Inferior parietal cortex (tissue), 1 donor: ENCODE results near the gene TNPO3.

Source experiments
- DNase-seq: peaks from one replicate; pipeline ENCODE4 v3.0.0-alpha.2; 2016; ENCODE audit errors: extremely low spot score

The TNPO3 gene

DNA sequence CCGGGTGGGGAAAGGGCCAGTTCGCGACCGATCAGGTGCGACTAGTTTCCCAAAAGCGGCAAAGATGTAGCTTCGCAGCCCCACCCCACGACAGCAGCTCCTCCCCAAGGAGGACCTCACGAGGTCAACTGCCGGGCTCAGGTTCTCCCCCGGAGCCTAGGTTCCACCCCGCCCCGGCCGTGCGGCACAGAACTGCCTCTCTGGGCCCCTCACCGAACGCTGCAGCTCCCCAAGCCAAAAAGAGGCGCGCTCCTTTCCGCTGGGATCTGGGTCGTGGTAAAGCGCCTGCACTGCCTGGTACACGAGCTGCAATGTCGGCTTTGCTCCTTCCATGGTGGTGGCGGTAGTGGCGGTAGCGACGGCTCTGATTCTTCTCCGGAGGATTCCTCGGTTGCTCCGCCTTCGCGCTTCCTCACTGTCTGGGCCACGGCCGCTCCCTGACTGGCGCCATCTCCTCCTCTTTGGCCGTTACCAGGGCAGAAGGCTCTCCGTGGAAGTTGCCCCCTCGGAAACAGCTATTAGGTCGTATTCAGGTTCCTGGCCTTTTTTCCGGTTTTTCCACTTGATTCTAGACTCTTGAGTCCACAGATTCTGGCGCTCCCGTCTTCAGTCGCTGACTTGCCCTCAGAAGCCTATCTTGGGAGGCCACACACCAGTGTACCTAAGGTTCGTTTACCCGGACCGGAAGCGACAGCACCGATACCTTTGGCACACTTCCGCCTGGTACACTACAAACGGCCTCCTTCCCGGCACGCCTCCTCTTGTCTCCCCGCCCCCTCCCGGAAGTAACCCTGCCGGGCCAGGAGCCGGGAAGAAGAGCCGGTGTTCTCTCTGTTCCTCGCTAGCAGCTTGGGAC is at the start of gene TNPO3:
Gene TNPO3 (minus strand): TSS at position 674 of the 856 bp plus-strand sequence. CDS start 341 bp downstream, at position 333.
- peak; percentile 94 for DNase-seq

DNA sequence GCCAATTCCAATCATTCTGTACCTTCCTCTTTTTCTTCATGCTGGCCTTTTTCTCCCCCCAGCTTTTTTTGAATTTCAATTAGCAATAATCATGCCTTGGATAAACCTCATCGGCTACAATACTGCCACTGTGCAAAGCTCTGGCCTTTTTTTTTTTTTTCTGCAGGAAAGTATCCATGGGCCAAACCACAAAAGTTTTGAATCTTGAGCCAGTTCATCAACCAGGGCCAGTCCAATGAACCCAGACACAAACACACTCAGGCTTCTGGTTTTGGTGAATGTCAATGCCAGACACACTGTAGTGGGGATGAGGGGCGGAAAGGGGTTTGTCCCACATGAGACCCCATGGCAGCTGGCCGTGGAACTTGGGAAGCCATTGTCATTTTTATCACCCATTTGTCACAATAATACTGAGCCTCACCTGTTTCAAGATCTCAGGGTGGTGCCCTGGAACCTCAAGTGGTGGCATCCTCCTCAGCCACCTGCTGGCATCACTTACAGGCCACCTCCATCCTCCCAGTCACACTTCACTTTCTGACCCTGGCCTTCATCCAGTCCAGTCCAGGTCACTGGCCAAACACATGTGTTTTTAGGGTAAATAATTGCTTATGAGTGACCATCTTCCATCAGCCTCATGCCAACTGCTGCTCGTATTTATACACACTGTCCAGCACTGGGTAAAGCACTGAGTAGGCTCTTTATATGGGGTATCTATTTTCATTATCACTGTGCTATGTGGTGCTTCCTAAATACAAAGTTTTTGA is 48.8 kb upstream of the TNPO3 start:
- no peak for DNase-seq

DNA sequence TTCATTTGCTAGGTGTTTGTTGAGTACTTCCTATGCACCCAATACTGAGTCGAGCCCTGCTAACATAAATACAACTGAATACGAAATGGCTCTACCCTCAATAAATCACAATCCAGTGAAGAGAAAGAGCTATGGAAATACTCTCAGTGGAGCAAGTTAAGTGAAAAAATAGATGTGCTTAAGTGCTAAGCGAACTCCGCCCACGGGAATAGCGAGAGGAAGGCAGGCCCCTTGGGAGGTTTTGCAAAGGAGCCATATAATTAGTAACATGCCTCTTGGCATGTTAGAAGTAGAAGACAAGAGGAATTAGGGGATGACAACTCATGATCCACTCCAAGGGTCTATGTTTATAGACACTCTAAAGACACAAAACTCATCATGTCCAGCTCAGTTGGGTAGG is 46.8 kb upstream of the TNPO3 start:
- DNase-seq, result no peak

DNA sequence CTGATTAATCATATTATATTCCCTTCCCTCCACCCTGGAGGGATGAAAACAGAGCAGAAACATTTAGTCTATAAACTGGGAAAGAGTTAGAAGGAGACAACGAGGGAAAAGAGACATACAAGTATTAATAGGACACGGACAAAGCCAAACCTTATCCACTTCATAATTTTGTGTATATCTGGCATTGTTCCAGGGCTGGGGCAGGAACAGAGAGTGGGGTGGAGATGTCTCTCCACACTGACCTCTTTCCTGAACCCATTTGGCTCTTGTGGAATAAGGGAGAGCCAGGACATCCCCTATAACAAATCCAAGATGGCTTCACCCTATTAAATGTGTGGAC is 45.9 kb upstream of the TNPO3 start:
- no peak for DNase-seq

DNA sequence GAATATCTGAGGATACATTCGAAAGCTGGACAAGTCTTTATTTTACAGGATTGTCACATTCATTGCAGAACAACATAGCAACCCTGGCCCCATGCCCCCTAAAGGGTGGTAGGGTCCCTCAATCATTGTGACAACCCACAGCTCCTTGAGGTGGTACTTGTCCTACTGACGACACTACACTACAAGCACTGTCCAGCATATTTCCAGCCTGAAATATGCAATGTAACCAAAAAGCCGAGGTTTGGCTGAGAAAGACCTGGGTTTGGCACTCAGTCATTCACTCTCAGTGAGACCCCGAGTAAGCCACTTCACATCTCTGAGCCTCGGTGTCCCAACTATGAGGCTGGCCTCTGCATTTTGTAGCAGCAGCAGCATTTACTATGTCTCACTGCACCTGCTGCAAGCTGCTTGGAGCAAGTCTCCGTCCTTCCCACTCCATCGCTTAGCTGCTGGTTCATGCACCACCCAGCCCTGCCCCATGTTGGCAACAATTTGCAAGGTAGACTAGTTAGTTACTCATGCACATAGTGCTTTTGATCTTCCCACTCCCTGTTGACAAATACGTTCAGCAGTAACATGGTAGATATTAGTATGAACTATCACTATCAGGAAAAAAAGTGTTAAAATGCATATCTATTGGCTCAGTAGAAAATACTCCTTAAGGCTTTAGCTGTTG is 43.6 kb upstream of the TNPO3 start:
- DNase-seq, result no peak

DNA sequence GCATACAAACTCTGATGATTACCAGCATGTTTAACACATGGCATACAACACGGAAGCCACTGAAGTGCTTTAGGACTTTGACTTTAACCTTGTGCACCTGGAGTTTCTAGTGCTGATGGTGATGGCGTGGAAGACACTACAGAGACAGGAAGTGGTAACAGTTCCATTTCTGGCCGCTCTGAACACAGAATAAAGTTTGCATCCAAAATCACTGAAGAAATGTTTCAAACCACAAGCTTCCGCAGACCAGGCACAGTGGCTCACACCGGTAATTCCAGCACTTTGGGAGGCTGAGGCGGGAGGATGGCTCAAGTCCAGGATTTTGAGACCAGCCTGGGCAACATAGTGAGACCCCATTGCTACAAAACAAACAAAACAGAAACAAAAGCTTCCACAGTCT is 40.3 kb upstream of the TNPO3 start:
- no peak for DNase-seq

DNA sequence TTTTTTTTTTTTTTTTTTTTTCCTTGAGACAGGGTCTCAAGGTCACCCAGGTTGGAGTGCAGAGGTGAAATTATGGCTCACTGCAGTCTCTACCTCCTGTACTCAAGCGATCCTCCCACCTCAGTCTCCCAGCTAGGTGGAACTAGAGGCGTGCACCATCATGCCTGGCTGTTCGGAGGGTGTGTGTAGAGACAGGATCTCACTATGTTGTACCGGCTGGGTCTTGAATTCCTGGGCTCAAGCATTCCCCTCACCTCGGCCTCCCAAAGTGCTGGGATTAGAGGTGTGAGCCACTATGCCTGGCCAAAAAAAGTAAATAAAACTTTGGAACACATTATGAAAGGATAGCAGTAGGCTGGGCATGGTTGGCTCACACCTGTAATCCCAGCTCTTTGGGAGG is 39.6 kb upstream of the TNPO3 start:
- no peak for DNase-seq

DNA sequence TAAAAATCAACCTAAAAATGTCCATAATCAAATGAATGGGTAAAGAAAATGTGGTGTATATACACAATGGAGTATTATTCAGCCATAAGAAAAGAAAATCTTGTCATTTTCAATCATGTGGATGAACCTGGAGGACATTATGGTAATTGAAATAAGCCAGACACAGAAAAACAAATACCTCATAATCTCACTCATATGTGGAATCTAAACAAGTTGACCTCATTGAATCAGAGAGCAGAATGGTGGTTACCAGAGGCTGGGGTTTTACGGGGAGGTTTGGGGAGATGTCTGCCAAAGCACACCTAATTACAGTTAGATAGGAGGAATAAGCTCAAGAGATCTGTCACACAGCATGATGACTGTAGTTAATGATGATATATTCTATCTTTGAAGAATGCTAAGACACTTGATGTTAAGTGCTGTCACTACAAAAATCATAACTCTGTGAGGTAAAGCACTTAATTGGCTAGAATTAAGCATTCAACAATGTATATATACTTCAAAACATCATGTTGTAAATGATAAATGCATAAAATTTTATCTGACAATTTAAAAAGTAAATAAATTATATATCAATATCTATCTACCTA is 39.1 kb upstream of the TNPO3 start:
- DNase-seq, result no peak

DNA sequence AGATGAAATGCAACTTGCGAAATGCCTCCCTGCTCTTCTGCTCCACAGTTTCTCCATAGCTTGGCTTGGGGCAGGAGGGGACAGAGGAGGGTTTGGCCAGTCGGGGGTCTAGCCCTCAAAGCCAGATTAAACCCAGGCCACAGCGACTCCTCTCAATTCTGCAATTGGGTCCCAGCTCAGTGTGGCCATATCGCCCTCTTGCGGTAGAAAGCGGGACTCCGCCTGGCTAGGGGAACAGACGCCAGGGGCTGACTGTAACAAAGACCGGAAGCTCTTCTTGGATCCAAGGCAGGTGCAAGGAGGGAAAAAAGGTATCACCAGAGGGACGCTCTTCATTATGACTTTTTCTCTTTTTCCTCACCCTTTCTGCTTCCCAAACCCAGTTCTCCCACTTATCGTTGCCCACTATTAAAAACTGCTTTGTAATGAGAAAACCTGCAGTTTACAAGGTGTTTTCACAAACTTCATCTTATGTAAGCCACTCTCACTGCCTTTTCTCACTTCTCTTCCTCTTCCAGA is 36.6 kb upstream of the TNPO3 start:
- peak; percentile 88 for DNase-seq

DNA sequence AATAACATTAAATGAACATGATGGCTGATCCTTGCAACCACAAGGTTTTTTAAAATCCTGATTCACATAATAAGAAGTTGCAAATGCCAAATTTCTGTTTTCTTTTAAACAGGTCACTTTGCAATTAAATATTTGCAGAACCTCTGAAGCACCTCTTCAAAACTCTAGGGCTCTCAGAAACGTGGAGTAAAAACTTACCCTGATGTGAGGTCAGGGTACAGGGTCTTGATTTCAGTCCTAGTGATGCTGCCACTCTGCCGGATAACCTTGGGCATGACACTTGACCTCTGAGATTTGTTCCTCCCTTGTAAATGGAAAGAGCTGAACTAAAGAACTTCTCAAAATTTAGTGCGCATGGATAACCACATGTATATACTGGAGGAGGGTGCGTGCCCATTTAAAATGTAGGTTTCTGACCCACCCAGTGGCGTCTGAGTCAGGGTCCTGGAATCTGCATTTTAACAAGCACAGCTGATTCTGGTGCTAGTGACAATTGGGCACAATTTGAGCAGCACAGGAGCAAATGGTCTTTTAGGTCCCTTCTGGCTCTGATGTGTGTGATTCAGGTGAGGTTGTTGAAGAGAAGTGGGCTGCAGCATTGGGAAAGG is 35.5 kb upstream of the TNPO3 start:
- DNase-seq, result no peak

DNA sequence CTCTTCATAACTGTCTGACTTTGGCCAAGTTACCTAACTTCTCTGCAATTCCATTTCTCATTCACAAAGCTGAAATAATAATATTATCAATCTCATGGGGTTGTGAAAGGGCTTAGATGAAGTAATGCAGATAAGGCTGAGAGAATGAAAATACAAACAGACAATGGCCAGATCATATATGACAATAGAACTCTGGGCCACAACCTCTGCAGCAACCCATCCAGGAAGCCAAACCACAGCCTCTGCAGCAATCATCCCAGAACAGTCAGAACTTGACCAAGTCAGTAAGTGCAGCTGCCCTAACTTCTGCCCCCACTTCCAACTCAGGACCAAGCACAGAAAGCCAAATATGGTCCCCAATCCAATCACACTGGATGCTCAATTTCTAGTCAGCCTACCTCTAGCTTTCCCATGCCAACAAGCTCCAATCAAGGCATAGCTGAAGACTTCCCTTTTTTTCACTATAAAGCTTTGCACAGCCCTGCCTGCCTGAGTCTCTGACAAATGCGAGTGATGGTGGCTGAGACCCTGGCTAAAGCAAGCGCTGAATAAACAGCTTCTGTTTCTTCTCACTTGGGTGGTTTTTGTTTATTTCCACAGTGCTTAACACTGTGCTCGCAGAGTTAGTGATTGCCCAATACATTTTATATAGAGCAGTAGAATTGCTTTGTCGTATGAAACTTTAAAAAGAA is 34.8 kb upstream of the TNPO3 start:
- DNase-seq, result no peak

DNA sequence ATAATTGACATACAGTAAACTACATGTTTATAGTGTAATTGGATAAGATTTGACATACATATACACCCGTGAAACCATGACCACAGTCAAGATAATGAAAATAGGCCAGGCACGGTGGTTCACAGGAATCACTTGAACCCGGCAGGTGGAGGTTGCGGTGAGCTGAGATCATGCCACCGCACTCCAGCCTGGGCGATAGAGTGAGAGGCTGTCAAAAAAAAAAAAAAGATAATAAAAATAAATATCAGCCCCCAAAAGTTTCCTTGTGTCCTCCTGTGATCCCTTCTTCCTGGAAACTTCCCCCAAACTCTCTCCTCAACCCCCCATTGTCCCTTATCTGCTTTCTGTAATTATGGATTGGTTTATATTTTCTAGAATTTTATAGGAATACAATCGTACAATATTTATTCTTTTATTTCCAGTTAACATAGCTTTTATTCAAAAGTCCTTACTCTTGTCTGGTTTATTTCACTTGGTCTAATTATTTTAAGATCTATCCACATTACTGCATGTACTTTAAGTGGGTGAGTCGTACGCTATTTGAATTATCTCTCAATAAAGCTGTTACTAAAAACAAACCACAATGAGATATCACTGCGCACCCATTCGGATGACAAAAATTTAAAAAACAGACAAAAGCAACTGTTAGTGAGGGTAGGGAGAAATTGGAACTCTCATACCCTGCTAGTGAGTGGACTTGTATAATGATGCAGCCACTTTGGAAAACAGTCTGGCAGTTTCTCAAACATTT is 30.1 kb upstream of the TNPO3 start:
- no peak for DNase-seq

DNA sequence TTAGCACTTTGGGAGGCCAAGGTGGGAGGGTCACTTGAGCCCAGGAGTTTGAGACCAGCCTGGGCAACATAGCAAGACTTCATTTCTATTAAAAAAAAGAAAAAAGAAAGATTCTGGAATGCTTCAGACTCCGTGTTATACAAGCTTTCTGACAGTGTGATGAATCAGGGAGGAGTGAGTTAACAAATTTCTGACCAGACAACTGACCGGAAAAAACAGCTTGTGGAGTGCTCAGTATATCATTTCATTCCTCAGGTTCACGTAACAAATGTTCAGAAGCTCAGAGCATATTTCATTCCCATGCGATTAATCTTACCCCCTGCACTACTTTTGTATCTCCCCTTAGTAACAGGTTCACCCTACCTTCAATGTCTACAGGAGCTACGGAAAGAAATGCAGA is 28.6 kb upstream of the TNPO3 start:
- DNase-seq, result no peak

DNA sequence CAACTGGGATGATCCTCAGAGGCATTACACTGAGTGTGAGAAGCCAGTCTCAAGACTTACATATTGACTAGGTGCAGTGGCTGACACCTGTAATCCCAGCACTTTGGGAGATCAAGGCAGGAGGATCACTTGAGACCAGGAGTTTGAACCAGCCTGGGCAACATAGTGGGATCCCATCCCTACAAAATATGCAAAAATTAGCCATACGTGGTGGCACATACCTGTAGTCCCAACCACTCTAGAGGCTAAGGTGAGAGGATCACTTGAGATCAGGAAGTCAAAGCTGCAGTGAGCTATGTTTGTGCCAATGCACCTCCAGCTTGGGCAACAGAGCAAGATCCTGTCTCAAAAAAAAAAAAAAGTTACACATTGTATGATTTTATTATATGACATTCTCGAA is 23.5 kb upstream of the TNPO3 start:
- no peak for DNase-seq

DNA sequence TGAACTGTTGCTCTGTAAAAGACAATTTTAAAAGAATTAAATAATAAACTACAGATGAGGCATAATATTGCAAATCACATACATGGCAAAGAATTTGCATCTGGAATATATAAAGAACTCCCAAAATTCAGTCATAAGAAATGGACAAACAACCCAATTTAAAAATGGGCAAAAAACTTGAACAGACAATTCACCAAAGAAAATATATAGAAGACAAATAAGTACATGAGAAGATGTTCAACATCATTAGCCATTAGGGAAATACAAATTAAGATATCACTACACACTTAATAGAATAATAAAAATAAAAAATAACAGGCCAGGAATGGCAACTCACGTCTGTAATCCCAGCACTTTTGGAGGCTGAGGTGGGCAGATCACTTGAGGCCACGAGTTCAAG is 22.0 kb upstream of the TNPO3 start:
- DNase-seq, result no peak

DNA sequence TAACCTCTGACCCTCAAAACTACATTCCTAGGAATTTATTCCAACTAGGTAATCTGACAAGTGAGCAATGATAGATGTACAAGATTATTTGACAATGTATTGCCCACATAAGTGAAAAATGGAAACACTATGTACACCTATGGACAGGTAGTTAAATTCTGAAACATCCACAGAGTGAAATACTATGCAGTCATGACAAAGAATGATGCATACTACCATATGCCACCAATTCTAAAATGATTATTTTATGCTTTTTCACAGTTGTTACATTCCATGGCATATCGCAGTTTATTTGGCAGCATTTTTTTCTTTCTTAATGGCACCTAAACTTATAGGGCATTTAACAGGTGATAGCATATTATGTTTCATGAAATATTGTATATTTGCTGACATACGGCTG is 20.1 kb upstream of the TNPO3 start:
- DNase-seq, result no peak

DNA sequence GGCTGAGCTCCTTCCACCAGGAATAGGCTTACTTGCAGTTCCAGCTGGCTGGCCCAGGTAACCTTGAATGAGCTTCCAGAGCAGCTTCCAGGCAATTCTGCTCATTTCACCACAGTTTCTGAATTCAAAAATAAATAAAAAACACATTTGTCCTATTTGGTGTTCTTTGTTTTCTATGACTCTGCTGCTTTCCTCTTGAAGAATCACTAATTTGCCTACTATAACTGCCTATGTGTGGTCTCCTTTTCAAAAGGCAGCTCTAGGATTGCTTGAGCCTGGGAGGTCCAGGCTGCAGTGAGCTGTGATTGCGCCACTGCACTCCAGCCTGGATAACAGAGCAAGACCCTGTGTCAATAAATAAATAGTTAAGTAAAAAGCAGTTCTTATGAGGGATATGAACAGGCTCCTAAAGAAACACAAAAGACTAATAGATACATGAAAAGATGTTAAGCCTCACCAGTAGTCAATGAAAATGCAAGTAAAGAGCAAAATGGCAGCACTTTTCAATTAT is 19.5 kb upstream of the TNPO3 start:
- DNase-seq, result no peak

DNA sequence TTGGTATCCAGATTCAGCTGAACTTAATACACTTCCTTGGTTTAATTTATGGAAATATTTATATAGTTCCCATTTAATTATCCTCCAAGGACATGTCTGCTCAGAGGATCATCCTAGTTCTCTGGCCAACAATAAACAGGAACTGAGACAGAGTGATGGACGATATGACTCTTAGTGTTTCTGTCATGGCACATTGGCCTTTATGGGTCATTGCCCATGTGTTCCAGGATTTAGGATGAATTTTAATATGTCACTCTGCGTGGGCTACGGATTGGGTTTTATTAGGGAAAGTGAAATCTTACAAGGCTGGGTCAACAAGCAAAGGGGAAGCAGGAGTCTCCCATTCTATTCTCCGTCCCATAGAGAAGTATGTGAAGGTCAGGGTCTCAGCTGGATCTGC is 18.8 kb upstream of the TNPO3 start:
- DNase-seq, result no peak

DNA sequence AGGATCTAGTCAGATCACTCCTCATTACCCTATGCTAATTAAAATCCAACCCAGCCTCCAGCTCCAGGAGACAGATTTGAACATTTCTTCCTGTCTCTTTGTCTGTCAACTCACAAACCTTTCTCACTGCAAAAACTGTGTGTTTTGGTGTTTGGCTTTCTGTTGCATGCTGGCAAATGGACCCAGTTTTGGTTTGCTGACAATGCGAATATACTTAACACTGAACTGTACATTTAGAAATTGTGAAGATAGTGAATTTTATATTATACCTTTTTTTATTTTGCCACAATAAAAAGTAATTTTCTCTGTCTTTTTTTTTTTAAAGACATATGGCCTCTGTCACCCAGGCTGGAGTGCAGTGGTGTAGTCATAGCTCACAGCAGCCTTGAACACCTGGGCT is 18.3 kb upstream of the TNPO3 start:
- no peak for DNase-seq

DNA sequence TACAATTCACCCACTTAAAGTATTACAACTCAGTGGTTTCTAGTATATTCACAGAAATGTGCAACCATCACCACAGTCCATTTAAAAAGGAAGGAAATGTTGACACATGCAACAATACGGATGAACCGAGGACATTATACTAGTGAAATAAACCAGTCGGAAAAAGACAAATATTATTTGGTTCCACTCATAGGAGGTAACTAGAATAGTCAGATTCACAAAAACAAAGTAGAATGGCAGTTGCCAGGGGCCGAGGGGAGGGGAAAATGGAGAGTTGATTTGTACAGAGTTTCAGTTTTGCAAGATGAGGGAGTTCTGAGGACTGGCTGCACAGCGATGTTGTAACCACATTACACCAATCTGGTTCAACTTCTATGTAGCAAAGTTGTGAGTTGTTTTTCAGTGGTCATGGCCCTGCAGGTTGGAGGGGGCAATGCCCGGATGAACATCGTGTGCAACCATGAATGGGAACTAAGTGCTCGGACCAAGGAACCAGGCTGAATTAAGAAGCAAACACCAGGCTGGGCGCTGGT is 17.6 kb upstream of the TNPO3 start:
- DNase-seq, result no peak
